ENCODE measurements around the gene SNAP29.
"Not testable (repeated sequence)": the region's sequence is repeated elsewhere in the genome, so short reads cannot be mapped to it uniquely, and the experiment has no call there.

- TF ChIP-seq, protein P1, sequence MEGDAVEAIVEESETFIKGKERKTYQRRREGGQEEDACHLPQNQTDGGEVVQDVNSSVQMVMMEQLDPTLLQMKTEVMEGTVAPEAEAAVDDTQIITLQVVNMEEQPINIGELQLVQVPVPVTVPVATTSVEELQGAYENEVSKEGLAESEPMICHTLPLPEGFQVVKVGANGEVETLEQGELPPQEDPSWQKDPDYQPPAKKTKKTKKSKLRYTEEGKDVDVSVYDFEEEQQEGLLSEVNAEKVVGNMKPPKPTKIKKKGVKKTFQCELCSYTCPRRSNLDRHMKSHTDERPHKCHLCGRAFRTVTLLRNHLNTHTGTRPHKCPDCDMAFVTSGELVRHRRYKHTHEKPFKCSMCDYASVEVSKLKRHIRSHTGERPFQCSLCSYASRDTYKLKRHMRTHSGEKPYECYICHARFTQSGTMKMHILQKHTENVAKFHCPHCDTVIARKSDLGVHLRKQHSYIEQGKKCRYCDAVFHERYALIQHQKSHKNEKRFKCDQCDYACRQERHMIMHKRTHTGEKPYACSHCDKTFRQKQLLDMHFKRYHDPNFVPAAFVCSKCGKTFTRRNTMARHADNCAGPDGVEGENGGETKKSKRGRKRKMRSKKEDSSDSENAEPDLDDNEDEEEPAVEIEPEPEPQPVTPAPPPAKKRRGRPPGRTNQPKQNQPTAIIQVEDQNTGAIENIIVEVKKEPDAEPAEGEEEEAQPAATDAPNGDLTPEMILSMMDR (IDR thresholded peaks at IDR 0.05), result not testable (repeated sequence)
- TF ChIP-seq EP300, POLR2AphosphoS5 (IDR thresholded peaks at IDR 0.05): not testable (repeated sequence)
These were observed 38.9 kb downstream of the SNAP29 start for GRCh38 chr22:20897737-20898136.

Data from stomach (tissue), 4 donors.